GM12878 (cell line): ENCODE results near the gene NKAIN4. TPM values are rescaled to one million over a fixed set of nuclear protein-coding genes. Genes with fewer than 3 reads are reported as not detected.

Experiments used
- ATAC-seq: fragments of 200-7000 bp; cut with Tn5 transposase; 3 replicates; pipeline ENCODE4 v1.9.1; 2020; ENCODE audit warnings: mild to moderate bottlenecking, moderate library complexity
- BruUV-seq: library from RNA; stranded (reverse); fragments of 400-500 nt; replicated peaks from 2 replicates; lab custom pipeline; 2021; lab: Mats Ljungman, UMichigan
- CTCF ChIA-PET: fragments of 300-600 bp; sonication (Branson Sonifier 250); formaldehyde crosslinking; extraction: SDS; loops from one replicate; lab custom pipeline; 2021; ENCODE audit warnings: inconsistent platforms; lab: Yijun Ruan, JAX
- POLR2A ChIA-PET: fragments of 350-600 bp; formaldehyde crosslinking; extraction: SDS; loops from one replicate; lab custom pipeline; 2021; ENCODE audit warnings: inconsistent platforms; lab: Charles Lee
- RAD21 ChIA-PET: fragments of 300-600 bp; sonication (Branson Sonifier 250); formaldehyde crosslinking; loops from one replicate; lab custom pipeline; 2023; ENCODE audit warnings: antibody characterized with exemption; ENCODE audit not compliant: unreplicated experiment; lab: Charles Lee
- SMC1A ChIA-PET: fragments of 300-600 bp; sonication (Branson Sonifier 250); formaldehyde crosslinking; loops from one replicate; lab custom pipeline; 2023; ENCODE audit not compliant: unreplicated experiment, uncharacterized antibody; lab: Charles Lee
- DNase-seq: peaks from one replicate; pipeline ENCODE4 v3.0.0-alpha.2; 2011; ENCODE audit warnings: low read depth, low spot score
- FAIRE-seq: peaks from 3 replicates; lab custom pipeline; 2011; peaks lifted over from hg19 to GRCh38; lab: Jason Lieb, UNC
- H2AFZ ChIP-seq: 2 replicates; pipeline ENCODE4 v1.6.0; 2011; ENCODE audit warnings: low read depth, low read length, control low read depth; ENCODE audit not compliant: control insufficient read depth
- H3K27ac ChIP-seq: 2 replicates; pipeline ENCODE4 v1.5.1; 2011; ENCODE audit warnings: control low read depth; ENCODE audit not compliant: control insufficient read depth, insufficient read depth
- H3K27me3 ChIP-seq, 2 experiments: replicated peaks in 1 of 2; 2 replicates each; pipeline versions ENCODE4 v1.6.0 to v1.6.1; 2011; ENCODE audit warnings: low read length in 1 of 2; ENCODE audit not compliant: control insufficient read depth in 2 of 2, insufficient read depth in 2 of 2
- H3K36me3 ChIP-seq, 2 experiments: 2 replicates each; pipeline ENCODE4 v1.5.1; 2011; ENCODE audit warnings: low read length in 1 of 2; ENCODE audit not compliant: control insufficient read depth in 2 of 2, insufficient read depth in 2 of 2
- H3K4me1 ChIP-seq: 2 replicates; pipeline ENCODE4 v1.6.1; 2011; ENCODE audit warnings: mild to moderate bottlenecking, low read length, moderate library complexity, mixed read lengths; ENCODE audit not compliant: control insufficient read depth, insufficient read depth
- H3K4me2 ChIP-seq: 2 replicates; pipeline ENCODE4 v1.6.0; 2011; ENCODE audit warnings: control low read depth; ENCODE audit not compliant: control insufficient read depth, insufficient read depth
- H3K4me3 ChIP-seq: fragments of 200-600 bp; sonication (generic); 2 replicates; pipeline ENCODE4 v1.5.1; 2016
- H3K79me2 ChIP-seq: 2 replicates; pipeline ENCODE4 v1.6.0; 2011; ENCODE audit warnings: low read length; ENCODE audit not compliant: control insufficient read depth, insufficient read depth
- H3K9ac ChIP-seq: 2 replicates; pipeline ENCODE4 v1.8.0; 2011; ENCODE audit warnings: low read length, control low read depth, mixed read lengths; ENCODE audit not compliant: control insufficient read depth, insufficient read depth
- H3K9me3 ChIP-seq: replicated peaks from 3 replicates; pipeline ENCODE4 v1.5.1; 2011; ENCODE audit warnings: mild to moderate bottlenecking, low read length; ENCODE audit not compliant: control insufficient read depth, insufficient read depth
- H4K20me1 ChIP-seq: 2 replicates; pipeline ENCODE4 v1.6.0; 2011; ENCODE audit not compliant: control insufficient read depth, insufficient read depth
- CTCF ChIP-seq, 3 experiments: IDR thresholded peaks in 2 of 3; conservative IDR thresholded peaks in 1 of 3; 2 replicates each; pipeline ENCODE4 v1.5.1; 2011; ENCODE audit warnings: low read depth in 3 of 3, low read length in 3 of 3, mild to moderate bottlenecking in 3 of 3, control low read depth in 2 of 3, moderate library complexity in 2 of 3, inconsistent platforms in 1 of 3, mixed read lengths in 1 of 3; ENCODE audit not compliant: control insufficient read depth in 2 of 3, insufficient read depth in 1 of 3; ENCODE audit errors: extremely low read depth in 1 of 3
- E2F8 ChIP-seq: fragments of 450-650 bp; IDR thresholded peaks from 2 replicates; pipeline ENCODE4 v1.6.1; 2018; ENCODE audit warnings: mild to moderate bottlenecking, low read depth, moderate library complexity; ENCODE audit not compliant: partially characterized antibody
- IRF3 ChIP-seq: fragments of 450-650 bp; IDR thresholded peaks from 2 replicates; pipeline ENCODE4 v1.6.1; 2014; ENCODE audit warnings: mild to moderate bottlenecking
- JUNB ChIP-seq: IDR thresholded peaks from 2 replicates; pipeline ENCODE4 v1.6.1; 2016; ENCODE audit warnings: antibody characterized with exemption, mild to moderate bottlenecking
- MTA2 ChIP-seq: fragments of 450-650 bp; IDR thresholded peaks from 2 replicates; pipeline ENCODE4 v1.6.1; 2016; ENCODE audit warnings: low read depth, mild to moderate bottlenecking, moderate library complexity
- NR2C2 ChIP-seq: IDR thresholded peaks from 2 replicates; pipeline ENCODE4 v1.6.1; 2011; ENCODE audit warnings: borderline replicate concordance, low read depth; ENCODE audit not compliant: control insufficient read depth, insufficient read length
- SPI1 ChIP-seq: IDR thresholded peaks from 2 replicates; pipeline ENCODE4 v1.6.1; 2011; ENCODE audit warnings: low read depth, mild to moderate bottlenecking, low read length, moderate library complexity, borderline replicate concordance; ENCODE audit not compliant: insufficient read depth
- TAF1 ChIP-seq: IDR thresholded peaks from 2 replicates; pipeline ENCODE4 v1.6.1; 2011; ENCODE audit warnings: mild to moderate bottlenecking, low read depth, low read length, borderline replicate concordance
- ZZZ3 ChIP-seq: IDR thresholded peaks from 2 replicates; pipeline ENCODE4 v1.6.1; 2011; ENCODE audit warnings: low read depth; ENCODE audit not compliant: control insufficient read depth, insufficient read length
- WGBS: methylation state at CpG from one replicate; pipeline ENCODE4 v1.1.6; 2016; ENCODE audit warnings: low lambda C conversion rate; ENCODE audit not compliant: insufficient replicate concordance, insufficient coverage; ENCODE audit errors: missing lambda C conversion rate; 5-methylcytosine and 5-hydroxymethylcytosine counted together
- in situ Hi-C: fragments of 300-500 bp; cut with MboI; formaldehyde crosslinking; loops from 9 replicates; pipeline ENCODE4 v1.14.3; 2018; ENCODE audit warnings: mixed read lengths
- intact Hi-C: fragments of 100-400 bp; cut with micrococcal nuclease; formaldehyde crosslinking; loops from one replicate; pipeline ENCODE4 v1.14.2; 2022; ENCODE audit not compliant: unreplicated experiment
- polyA plus RNA-seq, 11 experiments: library from polyadenylated mRNA; depleted of rRNA in 4 of 11; unstranded in 6 of 11; stranded (reverse) in 5 of 11; fragments of >200 nt; fragmentation: Nextera tagmentation in 4 of 11; fragmentation: Illumina TruSeq in 1 of 11; extraction: Ambion mirVana in 4 of 11; extraction: Trizol in 1 of 11; gene quantifications; 1 replicate in 1 of 11; 2 replicates in 10 of 11; pipeline versions ENCODE4 v1.2.1 to v1.2.3, GENCODE V29; 2011 to 2016; ENCODE audit warnings: inconsistent platforms in 2 of 11, missing spikeins in 2 of 11, low read depth in 1 of 11
- total RNA-seq, 4 experiments: library from RNA; depleted of rRNA in 3 of 4; stranded (reverse); fragments of >200 nt in 3 of 4; fragmentation: Illumina TruSeq in 1 of 4; extraction: Trizol in 1 of 4; gene quantifications; 2 replicates each; pipeline versions ENCODE4 v1.2.1 to v1.2.3, GENCODE V29; 2013 to 2021
- TF ChIP-seq, protein P1 (sequence below): fragments of 450-650 bp; IDR thresholded peaks from 2 replicates; pipeline ENCODE4 v1.6.1; 2016; ENCODE audit warnings: mild to moderate bottlenecking
- TF ChIP-seq, protein P2 (sequence below): fragments of 450-650 bp; IDR thresholded peaks from 2 replicates; pipeline ENCODE4 v1.6.1; 2018; ENCODE audit warnings: borderline replicate concordance, mild to moderate bottlenecking; ENCODE audit not compliant: partially characterized antibody

Gene NKAIN4
- total and polyA plus RNA-seq, 10 of the 15 experiments (the other 5 are each of a cell fraction or from before 2014, with no cell fraction given): 0.11 TPM; not detected in 9

DNA sequence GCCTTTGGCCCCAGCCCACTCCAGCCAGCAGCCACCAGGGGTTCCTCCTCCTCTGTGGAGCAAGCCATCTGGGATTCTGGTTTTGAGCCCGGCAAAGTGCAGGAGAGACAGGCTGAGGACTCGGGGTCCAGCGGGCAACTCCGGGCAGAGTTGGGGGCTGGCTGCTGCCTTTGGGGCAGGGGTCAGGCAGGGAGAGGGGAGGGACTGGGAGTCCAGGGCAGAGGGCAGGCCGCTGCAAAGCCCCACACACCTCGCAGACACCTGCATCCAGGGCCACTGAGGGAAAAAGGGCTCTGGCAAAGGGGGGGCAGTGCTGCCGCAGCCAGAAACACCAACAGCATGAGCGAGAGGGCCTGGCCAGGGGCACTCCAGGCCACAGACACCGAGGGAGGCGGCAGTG lies 9.8 kb downstream of the NKAIN4 start:
- WGBS: 43% methylated on average over 9 of the region's 10 CpGs
- DNase-seq (no peak), ATAC-seq (no peak), FAIRE-seq (no peak)
- H3K4me1 ChIP-seq: no peaks in the 10 kb centered on the region
- no peaks in the 10 kb centered on the region for H3K36me3 ChIP-seq
- no peak overlapping the region for H3K9ac ChIP-seq
- RAD21 ChIA-PET: no interaction called here
- intact Hi-C loops (no loop called here), in situ Hi-C loops (no loop called here)
- H3K4me3 ChIP-seq: no peak overlapping the region
- SMC1A ChIA-PET: no interaction called here
- no peak overlapping the region for H3K4me2 ChIP-seq
- no peak overlapping the region for H2AFZ ChIP-seq
- no peaks in the 10 kb centered on the region for H3K9me3 ChIP-seq
- peaks cover 0 to 2% of the 10 kb centered on the region in 2 experiments; a peak in 2 of 4 replicates for H3K27me3 ChIP-seq
- no peak overlapping the region for H3K27ac ChIP-seq
- H4K20me1 ChIP-seq: no peaks in the 10 kb centered on the region
- no TSS peak for BruUV-seq
- POLR2A ChIA-PET: no interaction called here
- CTCF ChIA-PET: no interaction called here
- no peaks in the 10 kb centered on the region for H3K79me2 ChIP-seq
- TF ChIP-seq ZZZ3 (no peak), TAF1 (no peak), E2F8 (no peak), CTCF (IDR thresholded peaks at IDR 0.05 in 2 of 3, conservative IDR thresholded peaks at IDR 0.05 in 1 of 3; ENCODE audit: control insufficient read depth in 2 of 3, extremely low read depth in 1 of 3, insufficient read depth in 1 of 3, low read depth in 3 of 3, low read length in 3 of 3) (no peak), IRF3 (no peak), SPI1 (no peak), JUNB (no peak), NR2C2 (no peak), MTA2 (no peak)
- TF ChIP-seq, protein P1, sequence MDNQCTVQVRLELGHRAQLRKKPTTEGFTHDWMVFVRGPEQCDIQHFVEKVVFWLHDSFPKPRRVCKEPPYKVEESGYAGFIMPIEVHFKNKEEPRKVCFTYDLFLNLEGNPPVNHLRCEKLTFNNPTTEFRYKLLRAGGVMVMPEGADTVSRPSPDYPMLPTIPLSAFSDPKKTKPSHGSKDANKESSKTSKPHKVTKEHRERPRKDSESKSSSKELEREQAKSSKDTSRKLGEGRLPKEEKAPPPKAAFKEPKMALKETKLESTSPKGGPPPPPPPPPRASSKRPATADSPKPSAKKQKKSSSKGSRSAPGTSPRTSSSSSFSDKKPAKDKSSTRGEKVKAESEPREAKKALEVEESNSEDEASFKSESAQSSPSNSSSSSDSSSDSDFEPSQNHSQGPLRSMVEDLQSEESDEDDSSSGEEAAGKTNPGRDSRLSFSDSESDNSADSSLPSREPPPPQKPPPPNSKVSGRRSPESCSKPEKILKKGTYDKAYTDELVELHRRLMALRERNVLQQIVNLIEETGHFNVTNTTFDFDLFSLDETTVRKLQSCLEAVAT: no peak
- TF ChIP-seq, protein P2, sequence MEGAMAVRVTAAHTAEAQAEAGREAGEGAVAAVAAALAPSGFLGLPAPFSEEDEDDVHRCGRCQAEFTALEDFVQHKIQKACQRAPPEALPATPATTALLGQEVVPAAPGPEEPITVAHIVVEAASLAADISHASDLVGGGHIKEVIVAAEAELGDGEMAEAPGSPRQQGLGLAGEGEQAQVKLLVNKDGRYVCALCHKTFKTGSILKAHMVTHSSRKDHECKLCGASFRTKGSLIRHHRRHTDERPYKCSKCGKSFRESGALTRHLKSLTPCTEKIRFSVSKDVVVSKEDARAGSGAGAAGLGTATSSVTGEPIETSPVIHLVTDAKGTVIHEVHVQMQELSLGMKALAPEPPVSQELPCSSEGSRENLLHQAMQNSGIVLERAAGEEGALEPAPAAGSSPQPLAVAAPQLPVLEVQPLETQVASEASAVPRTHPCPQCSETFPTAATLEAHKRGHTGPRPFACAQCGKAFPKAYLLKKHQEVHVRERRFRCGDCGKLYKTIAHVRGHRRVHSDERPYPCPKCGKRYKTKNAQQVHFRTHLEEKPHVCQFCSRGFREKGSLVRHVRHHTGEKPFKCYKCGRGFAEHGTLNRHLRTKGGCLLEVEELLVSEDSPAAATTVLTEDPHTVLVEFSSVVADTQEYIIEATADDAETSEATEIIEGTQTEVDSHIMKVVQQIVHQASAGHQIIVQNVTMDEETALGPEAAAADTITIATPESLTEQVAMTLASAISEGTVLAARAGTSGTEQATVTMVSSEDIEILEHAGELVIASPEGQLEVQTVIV: no peak
